Measurements from ENCODE around the gene ATP6V0A1. TPM values are rescaled to one million over a fixed set of nuclear protein-coding genes. Genes with fewer than 3 reads are reported as not detected.
"Not testable (repeated sequence)": the region's sequence is repeated elsewhere in the genome, so short reads cannot be mapped to it uniquely, and the experiment has no call there.

The ATP6V0A1 gene
- total RNA-seq, 1 donor from 2014 or later: 20.8 TPM

- no peak for DNase-seq (ENCODE audit: low read depth, low spot score)
These were observed 17.2 kb downstream of the ATP6V0A1 start for GRCh38 chr17:42475835-42476234.

- DNase-seq (ENCODE audit: low read depth, low spot score): no peak
These were observed 17.7 kb downstream of the ATP6V0A1 start for GRCh38 chr17:42476411-42476810.

GRCh38 chr17:42477173-42477572 is 18.5 kb downstream of the ATP6V0A1 start:
- DNase-seq (ENCODE audit: low read depth, low spot score): no peak

GRCh38 chr17:42477824-42478223 is 19.1 kb downstream of the ATP6V0A1 start:
- DNase-seq (ENCODE audit: low read depth, low spot score): not testable (repeated sequence)

GRCh38 chr17:42484304-42484703 is 25.6 kb downstream of the ATP6V0A1 start:
- DNase-seq (ENCODE audit: low read depth, low spot score): no peak

GRCh38 chr17:42485680-42486079 is 27.0 kb downstream of the ATP6V0A1 start:
- DNase-seq (ENCODE audit: low read depth, low spot score): no peak

GRCh38 chr17:42488032-42488431 is 29.4 kb downstream of the ATP6V0A1 start:
- DNase-seq (ENCODE audit: low read depth, low spot score): no peak

- DNase-seq (ENCODE audit: low read depth, low spot score): no peak
These were observed 34.6 kb downstream of the ATP6V0A1 start for GRCh38 chr17:42493319-42493718.

- no peak for DNase-seq (ENCODE audit: low read depth, low spot score)
These were observed 36.0 kb downstream of the ATP6V0A1 start for GRCh38 chr17:42494673-42495072.

GRCh38 chr17:42498828-42499227 is 40.1 kb downstream of the ATP6V0A1 start:
- DNase-seq (ENCODE audit: low read depth, low spot score): no peak

- no peak for DNase-seq (ENCODE audit: low read depth, low spot score)
These were observed 43.4 kb downstream of the ATP6V0A1 start for GRCh38 chr17:42502091-42502490.

- no peak for DNase-seq (ENCODE audit: low read depth, low spot score)
These were observed 44.2 kb downstream of the ATP6V0A1 start for GRCh38 chr17:42502926-42503325.

GRCh38 chr17:42507671-42508070 is 49.0 kb downstream of the ATP6V0A1 start:
- no peak for DNase-seq (ENCODE audit: low read depth, low spot score)

- no peak for DNase-seq (ENCODE audit: low read depth, low spot score)
These were observed 49.9 kb downstream of the ATP6V0A1 start for GRCh38 chr17:42508426-42509165.

- no peak for DNase-seq (ENCODE audit: low read depth, low spot score)
These were observed 50.7 kb downstream of the ATP6V0A1 start for GRCh38 chr17:42509409-42509808.

- DNase-seq (ENCODE audit: low read depth, low spot score): no peak
These were observed 51.2 kb downstream of the ATP6V0A1 start for GRCh38 chr17:42509841-42510240.

GRCh38 chr17:42512246-42512645 is 53.6 kb downstream of the ATP6V0A1 start:
- no peak for DNase-seq (ENCODE audit: low read depth, low spot score)

- no peak for DNase-seq (ENCODE audit: low read depth, low spot score)
These were observed 54.1 kb downstream of the ATP6V0A1 start for GRCh38 chr17:42512733-42513251.

- no peak for DNase-seq (ENCODE audit: low read depth, low spot score)
These were observed 55.0 kb downstream of the ATP6V0A1 start for GRCh38 chr17:42513686-42514085.

- no peak for DNase-seq (ENCODE audit: low read depth, low spot score)
These were observed 55.6 kb downstream of the ATP6V0A1 start for GRCh38 chr17:42514279-42514678.

GRCh38 chr17:42514867-42515266 is 56.2 kb downstream of the ATP6V0A1 start:
- no peak for DNase-seq (ENCODE audit: low read depth, low spot score)

GRCh38 chr17:42517516-42517915 is 58.8 kb downstream of the ATP6V0A1 start:
- peak; percentile 73 for DNase-seq (ENCODE audit: low read depth, low spot score)

GRCh38 chr17:42518046-42518754 is 59.5 kb downstream of the ATP6V0A1 start:
- peak; percentile 97 for DNase-seq (ENCODE audit: low read depth, low spot score)
